Body of pancreas (tissue), 4 donors: ENCODE results near the gene HOTAIR. TPM values are rescaled to one million over a fixed set of nuclear protein-coding genes. Genes with fewer than 3 reads are reported as not detected.

Experiments used
- ATAC-seq: fragments of 150-250 bp; one replicate; pipeline ENCODE4 v1.9.1; 2016
- DNase-seq, 4 donors: peaks; one replicate each; pipeline ENCODE4 v3.0.0-alpha.2; 2019
- H3K27ac ChIP-seq, 4 donors: fragments of 200-600 bp; sonication (generic); 1 replicate in 3 of 4; 2 replicates in 1 of 4; pipeline versions ENCODE4 v1.5.1 to v1.6.1; 2016 to 2019; ENCODE audit warnings: mild to moderate bottlenecking in 1 of 4, mixed read lengths in 1 of 4, moderate library complexity in 1 of 4
- H3K27me3 ChIP-seq, 2 donors: fragments of 200-600 bp; sonication (generic); one replicate each; pipeline ENCODE4 v1.6.0; 2016; ENCODE audit warnings: mild to moderate bottlenecking in 1 of 2
- H3K36me3 ChIP-seq, 2 donors: fragments of 200-600 bp; sonication (generic); replicated peaks in 1 of 2; 2 replicates each; pipeline ENCODE4 v1.5.1; 2016; ENCODE audit warnings: low read depth in 2 of 2; ENCODE audit not compliant: insufficient read depth in 1 of 2
- H3K4me1 ChIP-seq: fragments of 200-600 bp; sonication (generic); one replicate; pipeline ENCODE4 v1.6.0; 2016
- H3K4me3 ChIP-seq, 2 donors: fragments of 200-600 bp; sonication (generic); 1 replicate in 1 of 2; 2 replicates in 1 of 2; pipeline ENCODE4 v1.5.1; 2016 to 2019
- H3K9me3 ChIP-seq, 3 donors: fragments of 200-600 bp; sonication (generic); 1 replicate in 2 of 3; 2 replicates in 1 of 3; pipeline ENCODE4 v1.5.1; 2016
- POLR2A ChIP-seq, 3 donors: fragments of 450-650 bp; IDR thresholded peaks; one replicate each; pipeline ENCODE4 v1.6.1; 2016; ENCODE audit warnings: antibody characterized with exemption in 3 of 3, mild to moderate bottlenecking in 2 of 3
- WGBS, 2 donors: methylation state at CpG; one replicate each; pipeline ENCODE4 v1.1.5; 2017; 5-methylcytosine and 5-hydroxymethylcytosine counted together
- intact Hi-C: fragments of 100-400 bp; cut with DNase I; formaldehyde crosslinking; loops from one replicate; pipeline ENCODE4 v1.15.1; 2023
- total RNA-seq, 2 donors: library from RNA; depleted of rRNA; stranded (reverse); fragments of >200 nt; gene quantifications; one replicate each; pipeline ENCODE4 v1.1.0, GENCODE V29; 2016
- TF ChIP-seq, protein P1 (sequence below), 7 experiments: fragments of 450-650 bp in 4 of 7; fragments of 200-600 bp in 3 of 7; sonication (generic) in 3 of 7; IDR thresholded peaks; one replicate each; pipeline ENCODE4 v1.5.1; 2016 to 2019; ENCODE audit warnings: antibody characterized with exemption in 7 of 7

Gene HOTAIR
- total RNA-seq, 2 donors from 2014 or later, result not detected

DNA sequence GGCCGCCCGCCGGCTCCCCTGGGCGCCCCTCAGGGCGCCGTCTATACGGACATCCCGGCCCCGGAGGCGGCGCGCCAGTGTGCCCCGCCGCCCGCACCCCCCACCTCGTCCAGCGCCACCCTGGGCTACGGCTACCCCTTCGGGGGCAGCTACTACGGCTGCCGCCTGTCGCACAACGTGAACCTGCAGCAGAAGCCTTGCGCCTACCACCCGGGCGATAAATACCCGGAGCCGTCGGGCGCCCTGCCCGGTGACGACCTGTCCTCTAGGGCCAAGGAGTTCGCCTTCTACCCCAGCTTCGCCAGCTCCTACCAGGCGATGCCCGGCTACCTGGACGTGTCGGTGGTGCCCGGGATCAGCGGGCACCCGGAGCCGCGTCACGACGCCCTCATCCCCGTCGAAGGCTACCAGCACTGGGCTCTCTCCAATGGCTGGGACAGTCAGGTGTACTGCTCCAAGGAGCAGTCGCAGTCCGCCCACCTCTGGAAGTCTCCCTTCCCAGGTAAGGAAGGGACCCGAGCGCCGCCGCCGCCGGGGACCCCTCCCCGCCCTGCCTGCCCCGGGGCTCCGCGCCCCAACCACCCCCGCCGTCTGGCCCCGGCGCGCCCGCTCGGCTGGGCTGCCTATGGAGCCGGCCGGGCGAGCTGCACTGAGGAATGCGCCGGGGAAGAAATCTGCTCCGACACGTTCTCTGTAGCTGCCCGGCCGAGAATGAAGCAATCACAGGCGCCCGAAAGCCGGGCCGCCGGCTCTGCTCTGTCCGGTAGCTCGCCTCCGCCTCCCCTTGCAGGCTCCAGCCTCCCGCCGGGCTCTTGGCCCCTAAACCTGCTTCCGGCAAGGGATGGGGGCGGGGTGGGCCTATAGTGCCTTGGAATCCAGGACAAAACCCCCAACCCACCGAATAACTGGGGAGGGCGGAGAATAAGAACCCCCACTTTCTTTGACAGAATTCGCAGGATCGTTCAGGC lies 35.3 kb downstream of the HOTAIR start:
- TF ChIP-seq POLR2A (IDR thresholded peaks at IDR 0.05), result no peak
- TF ChIP-seq, protein P1, sequence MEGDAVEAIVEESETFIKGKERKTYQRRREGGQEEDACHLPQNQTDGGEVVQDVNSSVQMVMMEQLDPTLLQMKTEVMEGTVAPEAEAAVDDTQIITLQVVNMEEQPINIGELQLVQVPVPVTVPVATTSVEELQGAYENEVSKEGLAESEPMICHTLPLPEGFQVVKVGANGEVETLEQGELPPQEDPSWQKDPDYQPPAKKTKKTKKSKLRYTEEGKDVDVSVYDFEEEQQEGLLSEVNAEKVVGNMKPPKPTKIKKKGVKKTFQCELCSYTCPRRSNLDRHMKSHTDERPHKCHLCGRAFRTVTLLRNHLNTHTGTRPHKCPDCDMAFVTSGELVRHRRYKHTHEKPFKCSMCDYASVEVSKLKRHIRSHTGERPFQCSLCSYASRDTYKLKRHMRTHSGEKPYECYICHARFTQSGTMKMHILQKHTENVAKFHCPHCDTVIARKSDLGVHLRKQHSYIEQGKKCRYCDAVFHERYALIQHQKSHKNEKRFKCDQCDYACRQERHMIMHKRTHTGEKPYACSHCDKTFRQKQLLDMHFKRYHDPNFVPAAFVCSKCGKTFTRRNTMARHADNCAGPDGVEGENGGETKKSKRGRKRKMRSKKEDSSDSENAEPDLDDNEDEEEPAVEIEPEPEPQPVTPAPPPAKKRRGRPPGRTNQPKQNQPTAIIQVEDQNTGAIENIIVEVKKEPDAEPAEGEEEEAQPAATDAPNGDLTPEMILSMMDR (IDR thresholded peaks at IDR 0.05), result no peak
- intact Hi-C loops, result no loop called here
- no peak overlapping the region for H3K4me3 ChIP-seq
- H3K9me3 ChIP-seq, result no peaks in the 10 kb centered on the region
- H3K36me3 ChIP-seq, result no peaks in the 10 kb centered on the region
- ATAC-seq, result peak; percentile 36
- DNase-seq, result peak in 3 of 4 donors; percentile 10 to 42 (median 39)
- 3 to 5% methylated on average over 7 to 67 of the region's 91 CpGs for WGBS, 2 donors
- peaks cover 0 to 51% of the 10 kb centered on the region in 2 donors for H3K27me3 ChIP-seq
- H3K4me1 ChIP-seq, result peaks cover 24% of the 10 kb centered on the region
- no peak overlapping the region for H3K27ac ChIP-seq

DNA sequence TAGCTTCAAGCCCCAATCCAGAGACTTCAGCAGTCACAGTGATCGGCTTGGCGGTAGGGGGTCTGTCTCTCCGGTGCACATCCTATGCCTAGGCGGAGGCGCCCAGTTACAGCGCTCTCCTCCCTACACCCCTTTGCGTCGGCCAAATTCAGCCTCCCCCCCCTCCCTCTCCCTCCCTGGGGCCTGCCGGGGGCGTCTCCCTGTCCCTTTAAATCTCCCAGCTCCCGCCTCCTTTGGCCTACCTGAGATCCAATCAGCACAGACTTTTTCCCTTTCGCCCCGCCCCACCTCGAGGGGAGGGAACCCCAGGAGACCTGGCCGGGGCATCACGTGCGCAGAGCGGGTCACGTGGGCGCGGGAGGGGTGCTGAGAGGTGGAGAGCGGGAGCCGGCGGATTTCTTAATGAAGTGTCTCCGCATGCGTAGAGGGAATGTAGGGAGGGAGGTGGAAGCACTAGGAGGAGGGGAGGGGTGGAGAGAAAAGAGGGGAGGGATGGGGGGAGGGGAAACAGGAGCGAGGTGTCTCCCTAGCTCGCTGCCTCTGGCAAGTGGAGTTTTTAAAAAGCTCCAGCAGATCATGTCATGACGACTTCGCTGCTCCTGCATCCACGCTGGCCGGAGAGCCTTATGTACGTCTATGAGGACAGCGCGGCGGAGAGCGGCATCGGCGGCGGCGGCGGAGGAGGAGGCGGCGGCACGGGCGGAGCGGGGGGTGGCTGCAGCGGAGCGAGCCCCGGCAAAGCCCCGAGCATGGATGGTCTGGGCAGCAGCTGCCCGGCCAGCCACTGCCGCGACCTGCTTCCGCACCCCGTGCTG lies 36.2 kb downstream of the HOTAIR start, which contains the start of gene HOXC13:
Gene HOXC13 (plus strand): TSS at position 506 of the 815 bp plus-strand sequence. CDS start 76 bp downstream, at position 582.
- intact Hi-C loops, result no loop called here
- Histone ChIP-seq H3K4me1 (peaks cover 24% of the 10 kb centered on the region), H3K4me3 (no peak within 1 kb of the TSS), H3K36me3 (no peaks in the 10 kb centered on the region), H3K27me3 (peaks cover 0 to 51% of the 10 kb centered on the region in 2 donors), H3K9me3 (no peaks in the 10 kb centered on the region), H3K27ac (no peak within 1 kb of the TSS)
- DNase-seq (peak; percentile 71 to 89 (median 80)), ATAC-seq (peak; percentile 82)
- no peak for TF ChIP-seq POLR2A (IDR thresholded peaks at IDR 0.05)
- TF ChIP-seq, protein P1 (IDR thresholded peaks at IDR 0.05), result no peak
- 5 to 7% methylated on average over 36 to 56 of the region's 56 CpGs for WGBS, 2 donors

DNA sequence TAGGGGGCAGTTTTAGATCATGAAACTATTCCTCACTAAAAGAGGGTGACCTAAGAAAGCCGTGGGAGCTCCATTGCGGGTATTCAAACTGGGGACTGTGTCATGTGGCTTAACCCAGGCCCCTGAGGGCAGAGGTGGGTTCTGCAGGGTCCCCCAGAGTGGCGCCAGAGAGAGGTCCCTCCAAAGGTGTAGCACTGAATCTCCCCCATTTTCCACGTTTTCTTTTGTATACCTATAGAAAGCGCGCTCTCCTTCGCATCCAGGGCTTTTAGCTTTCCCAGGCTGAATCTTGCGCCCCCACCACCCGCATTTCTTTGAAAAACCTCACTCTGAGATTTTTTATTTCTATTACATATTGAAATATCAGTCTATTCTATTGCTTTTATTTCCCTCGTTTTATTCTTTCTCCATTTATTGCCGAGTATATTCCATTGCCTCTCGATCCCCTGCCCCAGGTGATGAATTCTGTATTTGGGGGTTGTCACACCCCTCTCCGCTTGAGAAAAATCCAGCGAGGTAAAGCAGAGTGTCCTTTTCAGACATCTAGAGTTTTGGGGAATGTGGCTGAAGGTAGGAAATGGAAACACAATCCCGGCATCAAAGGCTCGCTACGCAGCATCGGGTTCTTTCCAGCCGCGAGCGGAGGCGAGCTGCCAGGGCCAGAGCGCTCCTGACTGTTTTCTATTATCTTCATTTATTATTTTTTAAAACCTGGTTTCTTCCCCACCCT lies 37.0 kb downstream of the HOTAIR start:
- no peak overlapping the region for H3K4me3 ChIP-seq
- no peaks in the 10 kb centered on the region for H3K36me3 ChIP-seq
- TF ChIP-seq, protein P1 (IDR thresholded peaks at IDR 0.05), result no peak
- TF ChIP-seq POLR2A (IDR thresholded peaks at IDR 0.05), result no peak
- H3K9me3 ChIP-seq, result no peaks in the 10 kb centered on the region
- H3K27ac ChIP-seq, result no peak overlapping the region
- WGBS, 2 donors, result 12 to 21% methylated on average over 23 of the region's 23 CpGs
- no peak for ATAC-seq
- H3K4me1 ChIP-seq, result peaks cover 24% of the 10 kb centered on the region
- no peak for DNase-seq
- peaks cover 0 to 51% of the 10 kb centered on the region in 2 donors for H3K27me3 ChIP-seq
- intact Hi-C loops, result no loop called here

DNA sequence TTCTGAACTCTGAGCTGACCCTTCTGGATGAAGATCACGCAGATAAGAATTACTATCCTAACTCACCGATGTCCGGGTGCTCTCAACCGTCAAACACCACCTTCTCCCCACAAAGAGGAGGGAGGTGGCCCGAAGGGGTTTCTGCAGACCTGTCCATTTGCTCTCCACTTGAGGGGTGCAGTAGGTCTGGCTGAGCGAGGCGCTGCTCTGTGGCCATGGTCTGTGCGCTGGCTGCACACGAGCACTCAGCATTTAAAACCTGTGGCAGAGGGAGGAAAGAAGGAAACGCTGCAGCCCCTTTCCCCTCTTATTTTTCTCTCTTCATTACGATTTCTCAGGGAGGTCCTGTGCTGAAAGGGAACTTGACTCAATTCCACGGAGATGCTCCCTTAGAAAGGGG lies 37.7 kb downstream of the HOTAIR start:
- intact Hi-C loops, result no loop called here
- ATAC-seq (no peak), DNase-seq (no peak)
- Histone ChIP-seq H3K36me3 (no peaks in the 10 kb centered on the region), H3K4me1 (peaks cover 24% of the 10 kb centered on the region), H3K4me3 (no peak overlapping the region), H3K27ac (no peak overlapping the region), H3K9me3 (no peaks in the 10 kb centered on the region), H3K27me3 (peaks cover 0 to 51% of the 10 kb centered on the region in 2 donors)
- 14 to 15% methylated on average over 12 of the region's 12 CpGs for WGBS, 2 donors
- no peak for TF ChIP-seq POLR2A (IDR thresholded peaks at IDR 0.05)
- TF ChIP-seq, protein P1 (IDR thresholded peaks at IDR 0.05), result no peak
